BJ (cell line): Measurements from ENCODE around the gene RFX2. TPM values are rescaled to one million over a fixed set of nuclear protein-coding genes. Genes with fewer than 3 reads are reported as not detected.

Source experiments
- CTCF ChIA-PET: fragments of 350-600 bp; formaldehyde crosslinking; extraction: SDS; loops from one replicate; lab custom pipeline; 2021; ENCODE audit warnings: antibody characterized with exemption, inconsistent platforms; lab: Yijun Ruan, JAX
- POLR2A ChIA-PET: fragments of 300-600 bp; sonication (Branson Sonifier 250); formaldehyde crosslinking; extraction: SDS; loops from one replicate; lab custom pipeline; 2021; ENCODE audit warnings: antibody characterized with exemption; lab: Charles Lee
- DNase-seq: peaks from one replicate; pipeline ENCODE4 v3.0.0-alpha.2; 2011; ENCODE audit warnings: low read depth
- H3K27me3 ChIP-seq: 2 replicates; pipeline ENCODE4 v1.6.0; 2011; ENCODE audit warnings: low read length; ENCODE audit not compliant: control insufficient read depth, insufficient read depth
- H3K36me3 ChIP-seq: 2 replicates; pipeline ENCODE4 v1.5.1; 2011; ENCODE audit warnings: low read length; ENCODE audit not compliant: control insufficient read depth, insufficient read depth
- H3K4me3 ChIP-seq: 2 replicates; pipeline ENCODE4 v1.5.1; 2011; ENCODE audit warnings: low read depth, mild to moderate bottlenecking, control low read depth, low read length
- polyA plus RNA-seq: library from polyadenylated mRNA; depleted of rRNA; stranded (reverse); fragments of >200 nt; gene quantifications from 2 replicates; pipeline ENCODE4 v1.2.3, GENCODE V29; 2011
- TF ChIP-seq, protein P1 (sequence below): IDR thresholded peaks from 2 replicates; pipeline ENCODE4 v1.5.1; 2011; ENCODE audit warnings: low read depth, mild to moderate bottlenecking, control low read depth, inconsistent platforms, low read length, moderate library complexity; ENCODE audit not compliant: insufficient read depth

Gene RFX2
- polyA plus RNA-seq, 1 experiment, result 5.7 TPM

DNA sequence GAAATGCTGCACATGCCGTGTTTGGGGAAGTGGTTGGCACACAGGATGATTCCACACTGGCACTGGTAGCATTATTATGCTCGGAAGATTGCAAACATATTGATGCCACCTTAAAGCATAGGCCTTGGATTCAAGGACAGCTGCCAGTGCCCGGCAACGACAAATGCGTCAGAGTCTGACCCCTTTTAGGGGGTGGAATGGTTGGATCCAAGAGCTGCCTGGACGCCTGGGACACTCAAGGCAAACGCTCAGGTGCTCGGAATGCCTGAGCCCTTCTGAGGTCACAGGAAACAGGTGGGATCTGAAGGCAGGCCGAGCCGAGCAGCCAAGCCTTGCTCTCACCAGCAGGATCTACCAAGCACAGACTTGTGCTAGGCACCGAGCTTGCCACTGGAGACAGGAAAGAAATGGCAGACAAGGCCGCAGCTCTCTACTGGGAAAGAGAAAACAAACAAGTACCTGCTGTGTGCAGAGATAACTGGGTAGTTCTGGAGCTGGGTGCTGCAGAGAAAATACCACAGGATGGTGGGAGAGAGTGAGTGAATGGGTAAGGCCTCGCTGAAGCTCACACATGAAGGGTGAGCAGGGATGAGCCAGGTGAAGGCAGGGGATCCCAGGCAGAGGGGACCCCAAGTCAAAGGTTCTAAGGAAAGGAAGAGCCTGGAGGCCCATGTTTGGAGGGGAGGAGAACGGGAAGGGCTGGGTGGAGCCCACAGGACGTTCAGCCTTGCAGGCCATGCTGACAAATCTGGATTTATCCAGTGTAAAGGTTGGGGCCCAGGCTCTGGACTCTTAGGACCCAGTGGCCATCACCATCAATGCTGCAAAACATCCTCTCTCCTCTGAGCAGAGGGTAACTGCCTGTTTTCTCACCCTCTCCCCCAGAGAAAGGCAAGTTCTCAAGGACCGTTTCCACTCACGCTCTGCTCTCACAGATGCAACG, 141.6 kb downstream of the RFX2 start:
- ChIA-PET POLR2A (no interaction called here), CTCF (interaction anchor here (0.7 to 4.0 kb wide), 22 partner anchors 9 to 191 kb away, joined by 3 to 78 read pairs (median 5); partner anchors contain the start of genes NDUFA11 and RANBP3)
- no peak overlapping the region for H3K4me3 ChIP-seq
- no peaks in the 10 kb centered on the region for H3K27me3 ChIP-seq
- TF ChIP-seq, protein P1, sequence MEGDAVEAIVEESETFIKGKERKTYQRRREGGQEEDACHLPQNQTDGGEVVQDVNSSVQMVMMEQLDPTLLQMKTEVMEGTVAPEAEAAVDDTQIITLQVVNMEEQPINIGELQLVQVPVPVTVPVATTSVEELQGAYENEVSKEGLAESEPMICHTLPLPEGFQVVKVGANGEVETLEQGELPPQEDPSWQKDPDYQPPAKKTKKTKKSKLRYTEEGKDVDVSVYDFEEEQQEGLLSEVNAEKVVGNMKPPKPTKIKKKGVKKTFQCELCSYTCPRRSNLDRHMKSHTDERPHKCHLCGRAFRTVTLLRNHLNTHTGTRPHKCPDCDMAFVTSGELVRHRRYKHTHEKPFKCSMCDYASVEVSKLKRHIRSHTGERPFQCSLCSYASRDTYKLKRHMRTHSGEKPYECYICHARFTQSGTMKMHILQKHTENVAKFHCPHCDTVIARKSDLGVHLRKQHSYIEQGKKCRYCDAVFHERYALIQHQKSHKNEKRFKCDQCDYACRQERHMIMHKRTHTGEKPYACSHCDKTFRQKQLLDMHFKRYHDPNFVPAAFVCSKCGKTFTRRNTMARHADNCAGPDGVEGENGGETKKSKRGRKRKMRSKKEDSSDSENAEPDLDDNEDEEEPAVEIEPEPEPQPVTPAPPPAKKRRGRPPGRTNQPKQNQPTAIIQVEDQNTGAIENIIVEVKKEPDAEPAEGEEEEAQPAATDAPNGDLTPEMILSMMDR, result no peak
- H3K36me3 ChIP-seq, result peaks cover 9% of the 10 kb centered on the region
- no peak for DNase-seq

- TF ChIP-seq, protein P1, result peak; percentile 86
- H3K4me3 ChIP-seq, result no peak overlapping the region
- H3K36me3 ChIP-seq, result peaks cover 7% of the 10 kb centered on the region
- no peak for DNase-seq
- ChIA-PET POLR2A (no interaction called here), CTCF (interaction anchor here (0.7 to 4.0 kb wide), 24 partner anchors 8 to 281 kb away, joined by 3 to 78 read pairs (median 5); partner anchors contain the start of genes NDUFA11 and RANBP3)
- no peaks in the 10 kb centered on the region for H3K27me3 ChIP-seq
Observed at GRCh38 chr19:5967994-5968430, 142.3 kb downstream of the RFX2 start.

DNA sequence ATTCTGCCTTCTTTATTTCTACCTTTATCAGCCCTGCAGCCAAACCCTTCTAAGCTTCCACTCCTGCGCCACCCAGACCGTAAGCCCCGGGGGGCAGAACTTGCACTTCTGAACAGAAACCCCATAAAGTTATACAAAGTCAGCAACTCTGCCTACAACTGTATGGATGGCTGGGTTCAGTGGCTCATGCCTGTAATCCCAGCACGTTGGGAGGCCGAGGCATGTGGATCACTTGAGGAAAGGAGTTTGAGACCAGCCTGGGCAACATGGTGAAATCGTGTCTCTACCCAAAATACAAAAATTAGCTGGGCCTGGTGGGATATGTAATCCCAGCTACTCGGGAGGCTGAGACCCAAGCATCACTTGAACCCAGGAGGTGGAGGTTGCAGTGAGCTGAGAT, 142.7 kb downstream of the RFX2 start:
- POLR2A ChIA-PET, result no interaction called here
- DNase-seq, result no peak
- TF ChIP-seq, protein P1, result no peak
- no peaks in the 10 kb centered on the region for H3K27me3 ChIP-seq
- no peak overlapping the region for H3K4me3 ChIP-seq
- H3K36me3 ChIP-seq, result peaks cover 7% of the 10 kb centered on the region
- CTCF ChIA-PET, result interaction anchor here (0.7 to 4.0 kb wide), 24 partner anchors 8 to 280 kb away, joined by 3 to 78 read pairs (median 5); partner anchors contain the start of genes NDUFA11 and RANBP3

DNA sequence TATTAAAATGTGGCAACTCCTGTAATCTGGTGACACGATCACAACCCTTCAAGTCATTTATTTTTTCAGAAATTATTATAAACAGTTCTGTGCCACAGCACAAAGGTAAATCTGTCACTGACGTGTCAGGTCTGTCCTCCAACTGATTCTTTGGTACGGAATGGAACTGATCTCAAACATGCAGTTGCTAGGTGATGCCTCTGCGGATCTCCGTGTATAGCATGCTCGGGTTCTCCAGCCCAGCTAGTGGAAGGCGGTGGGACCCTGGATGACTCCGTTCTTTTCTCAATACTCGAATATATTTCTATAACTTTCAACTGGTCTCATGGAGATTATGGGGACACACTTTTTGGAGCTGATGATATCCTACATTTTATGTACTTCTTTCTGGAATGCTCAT, 143.4 kb downstream of the RFX2 start:
- DNase-seq, result no peak
- TF ChIP-seq, protein P1, result no peak
- ChIA-PET POLR2A (no interaction called here), CTCF (interaction anchor here (0.7 to 4.0 kb wide), 7 partner anchors 11 to 56 kb away, joined by 3 to 78 read pairs (median 9); partner anchors contain the start of gene RANBP3)
- H3K27me3 ChIP-seq, result no peaks in the 10 kb centered on the region
- H3K36me3 ChIP-seq, result peaks cover 7% of the 10 kb centered on the region
- H3K4me3 ChIP-seq, result no peak overlapping the region

DNA sequence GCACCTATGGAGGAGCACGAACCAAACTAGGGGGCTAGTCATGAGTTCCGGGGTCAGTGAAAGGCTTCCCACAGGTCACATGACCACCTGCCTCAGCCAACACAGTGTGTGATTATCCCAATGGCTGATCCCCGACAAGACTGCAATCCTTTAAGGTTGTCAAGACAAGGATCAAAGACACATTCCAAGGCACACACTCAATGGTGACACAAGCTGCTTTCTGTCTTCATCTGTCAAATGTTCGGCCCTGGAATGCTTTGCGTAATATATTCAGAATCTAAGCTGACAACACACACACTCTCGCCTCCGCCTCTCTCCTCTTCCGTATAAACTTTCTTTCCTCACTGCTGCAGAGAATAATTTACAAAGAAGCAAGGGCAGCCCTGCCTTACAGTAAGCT, 144.1 kb downstream of the RFX2 start:
- Histone ChIP-seq H3K27me3 (no peaks in the 10 kb centered on the region), H3K4me3 (no peak overlapping the region), H3K36me3 (peaks cover 7% of the 10 kb centered on the region)
- CTCF ChIA-PET, result interaction anchor here (1.0 to 4.0 kb wide), 6 partner anchors 12 to 56 kb away, joined by 3 to 78 read pairs (median 14); partner anchors contain the start of gene RANBP3
- TF ChIP-seq, protein P1, result no peak
- POLR2A ChIA-PET, result no interaction called here
- DNase-seq, result no peak
